Upper lobe of left lung (tissue), 4 donors: ENCODE measurements around the gene NR4A3.

Experiments used
- POLR2A ChIP-seq, 4 donors: fragments of 450-650 bp; IDR thresholded peaks; one replicate each; pipeline ENCODE4 v1.5.1; 2016 to 2017; ENCODE audit warnings: antibody characterized with exemption in 4 of 4, mild to moderate bottlenecking in 2 of 4
- POLR2AphosphoS5 ChIP-seq, 2 donors: sonication (generic); formaldehyde crosslinking; IDR thresholded peaks; one replicate each; pipeline ENCODE4 v1.5.1; 2017; ENCODE audit warnings: antibody characterized with exemption in 2 of 2
- TF ChIP-seq, protein P1 (sequence below), 6 experiments: fragments of 450-650 bp in 4 of 6; fragments of 200-600 bp in 2 of 6; sonication (generic) in 2 of 6; IDR thresholded peaks; one replicate each; pipeline ENCODE4 v1.5.1; 2016 to 2019; ENCODE audit warnings: antibody characterized with exemption in 6 of 6

DNA sequence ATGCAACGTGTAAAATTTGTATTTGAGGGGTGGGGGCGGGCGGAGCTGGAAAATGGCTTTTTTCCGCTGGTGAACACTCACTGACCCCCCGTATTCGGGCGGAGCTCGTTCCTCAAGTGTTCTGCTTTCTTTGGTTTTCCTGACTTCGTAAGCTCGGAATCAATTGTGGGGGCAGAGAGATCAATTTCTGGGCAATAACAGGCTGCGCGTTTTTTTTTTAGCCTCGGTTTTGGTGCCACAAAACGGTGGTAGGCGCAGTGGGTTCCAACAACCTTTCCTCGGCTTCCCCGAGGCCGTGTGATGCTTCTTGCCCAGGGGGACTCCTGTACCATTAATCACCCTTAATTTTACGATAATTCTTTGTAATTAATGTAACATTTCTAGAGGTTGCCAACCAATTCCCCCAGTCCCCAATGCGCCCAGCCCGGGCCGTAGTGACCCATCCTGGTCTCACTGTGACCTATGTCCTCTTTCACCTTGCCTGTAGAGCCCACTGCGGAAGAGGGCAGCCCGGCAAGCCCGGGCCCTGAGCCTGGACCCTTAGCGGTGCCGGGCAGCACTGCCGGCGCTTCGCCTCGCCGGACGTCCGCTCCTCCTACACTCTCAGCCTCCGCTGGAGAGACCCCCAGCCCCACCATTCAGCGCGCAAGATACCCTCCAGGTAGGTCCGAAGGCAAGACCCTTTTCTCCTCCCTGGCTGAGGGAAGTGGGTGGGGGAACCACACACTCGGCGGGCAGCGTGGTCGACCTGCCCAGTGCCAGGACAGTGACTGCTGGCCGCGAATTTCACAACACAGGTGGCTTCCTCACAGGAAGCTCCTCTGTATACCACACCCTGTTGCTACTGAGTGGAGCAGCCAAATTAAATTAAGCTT is 3.7 kb downstream of the NR4A3 start:
- TF ChIP-seq, protein P1, sequence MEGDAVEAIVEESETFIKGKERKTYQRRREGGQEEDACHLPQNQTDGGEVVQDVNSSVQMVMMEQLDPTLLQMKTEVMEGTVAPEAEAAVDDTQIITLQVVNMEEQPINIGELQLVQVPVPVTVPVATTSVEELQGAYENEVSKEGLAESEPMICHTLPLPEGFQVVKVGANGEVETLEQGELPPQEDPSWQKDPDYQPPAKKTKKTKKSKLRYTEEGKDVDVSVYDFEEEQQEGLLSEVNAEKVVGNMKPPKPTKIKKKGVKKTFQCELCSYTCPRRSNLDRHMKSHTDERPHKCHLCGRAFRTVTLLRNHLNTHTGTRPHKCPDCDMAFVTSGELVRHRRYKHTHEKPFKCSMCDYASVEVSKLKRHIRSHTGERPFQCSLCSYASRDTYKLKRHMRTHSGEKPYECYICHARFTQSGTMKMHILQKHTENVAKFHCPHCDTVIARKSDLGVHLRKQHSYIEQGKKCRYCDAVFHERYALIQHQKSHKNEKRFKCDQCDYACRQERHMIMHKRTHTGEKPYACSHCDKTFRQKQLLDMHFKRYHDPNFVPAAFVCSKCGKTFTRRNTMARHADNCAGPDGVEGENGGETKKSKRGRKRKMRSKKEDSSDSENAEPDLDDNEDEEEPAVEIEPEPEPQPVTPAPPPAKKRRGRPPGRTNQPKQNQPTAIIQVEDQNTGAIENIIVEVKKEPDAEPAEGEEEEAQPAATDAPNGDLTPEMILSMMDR (IDR thresholded peaks at IDR 0.05): no peak
- TF ChIP-seq POLR2AphosphoS5 (IDR thresholded peaks at IDR 0.05): no peak
- no peak for TF ChIP-seq POLR2A (IDR thresholded peaks at IDR 0.05)
